ENCODE results near the gene ANKS3. TPM values are rescaled to one million over a fixed set of nuclear protein-coding genes. Genes with fewer than 3 reads are reported as not detected.

Gene ANKS3
- total and polyA plus RNA-seq, 9 donors, result 6.7 to 37.4 (median 29.6) TPM

DNA sequence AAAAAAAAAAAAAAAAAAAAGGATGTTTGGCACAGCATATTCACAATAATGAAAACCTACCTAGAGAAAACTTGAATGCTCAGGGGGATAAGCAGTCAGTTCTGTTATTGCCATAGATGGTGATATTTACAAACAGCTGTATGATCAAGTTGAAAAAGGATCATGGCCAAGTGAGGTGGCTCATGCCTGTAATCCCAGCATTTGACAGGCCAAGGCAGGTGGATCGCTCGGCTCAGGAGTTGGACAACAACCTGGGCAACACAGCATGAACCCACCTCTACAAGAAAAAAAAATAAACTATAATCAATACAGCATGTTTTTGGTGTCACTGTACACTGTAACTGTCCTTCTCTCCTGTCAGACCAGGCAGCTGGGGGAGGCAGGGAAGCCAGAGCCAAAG lies 19.1 kb downstream of the ANKS3 start:
- Histone ChIP-seq H3K4me1 (ENCODE audit: insufficient read depth) (no peaks in the 10 kb centered on the region), H3K9me3 (no peaks in the 10 kb centered on the region), H3K36me3 (no peaks in the 10 kb centered on the region), H3K27me3 (no peaks in the 10 kb centered on the region), H3K27ac (no peak overlapping the region), H3K4me3 (no peak overlapping the region)
- intact Hi-C loops (cut with DNase I), result no loop called here
- TF ChIP-seq POLR2A (IDR thresholded peaks at IDR 0.05) (no peak), EP300 (IDR thresholded peaks at IDR 0.05) (no peak)
- TF ChIP-seq, protein P1, sequence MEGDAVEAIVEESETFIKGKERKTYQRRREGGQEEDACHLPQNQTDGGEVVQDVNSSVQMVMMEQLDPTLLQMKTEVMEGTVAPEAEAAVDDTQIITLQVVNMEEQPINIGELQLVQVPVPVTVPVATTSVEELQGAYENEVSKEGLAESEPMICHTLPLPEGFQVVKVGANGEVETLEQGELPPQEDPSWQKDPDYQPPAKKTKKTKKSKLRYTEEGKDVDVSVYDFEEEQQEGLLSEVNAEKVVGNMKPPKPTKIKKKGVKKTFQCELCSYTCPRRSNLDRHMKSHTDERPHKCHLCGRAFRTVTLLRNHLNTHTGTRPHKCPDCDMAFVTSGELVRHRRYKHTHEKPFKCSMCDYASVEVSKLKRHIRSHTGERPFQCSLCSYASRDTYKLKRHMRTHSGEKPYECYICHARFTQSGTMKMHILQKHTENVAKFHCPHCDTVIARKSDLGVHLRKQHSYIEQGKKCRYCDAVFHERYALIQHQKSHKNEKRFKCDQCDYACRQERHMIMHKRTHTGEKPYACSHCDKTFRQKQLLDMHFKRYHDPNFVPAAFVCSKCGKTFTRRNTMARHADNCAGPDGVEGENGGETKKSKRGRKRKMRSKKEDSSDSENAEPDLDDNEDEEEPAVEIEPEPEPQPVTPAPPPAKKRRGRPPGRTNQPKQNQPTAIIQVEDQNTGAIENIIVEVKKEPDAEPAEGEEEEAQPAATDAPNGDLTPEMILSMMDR (IDR thresholded peaks at IDR 0.05), result no peak
- 79 to 85% (median 82%) methylated on average over 2 of the region's 2 CpGs for WGBS, 3 donors
- DNase-seq, result no peak

DNA sequence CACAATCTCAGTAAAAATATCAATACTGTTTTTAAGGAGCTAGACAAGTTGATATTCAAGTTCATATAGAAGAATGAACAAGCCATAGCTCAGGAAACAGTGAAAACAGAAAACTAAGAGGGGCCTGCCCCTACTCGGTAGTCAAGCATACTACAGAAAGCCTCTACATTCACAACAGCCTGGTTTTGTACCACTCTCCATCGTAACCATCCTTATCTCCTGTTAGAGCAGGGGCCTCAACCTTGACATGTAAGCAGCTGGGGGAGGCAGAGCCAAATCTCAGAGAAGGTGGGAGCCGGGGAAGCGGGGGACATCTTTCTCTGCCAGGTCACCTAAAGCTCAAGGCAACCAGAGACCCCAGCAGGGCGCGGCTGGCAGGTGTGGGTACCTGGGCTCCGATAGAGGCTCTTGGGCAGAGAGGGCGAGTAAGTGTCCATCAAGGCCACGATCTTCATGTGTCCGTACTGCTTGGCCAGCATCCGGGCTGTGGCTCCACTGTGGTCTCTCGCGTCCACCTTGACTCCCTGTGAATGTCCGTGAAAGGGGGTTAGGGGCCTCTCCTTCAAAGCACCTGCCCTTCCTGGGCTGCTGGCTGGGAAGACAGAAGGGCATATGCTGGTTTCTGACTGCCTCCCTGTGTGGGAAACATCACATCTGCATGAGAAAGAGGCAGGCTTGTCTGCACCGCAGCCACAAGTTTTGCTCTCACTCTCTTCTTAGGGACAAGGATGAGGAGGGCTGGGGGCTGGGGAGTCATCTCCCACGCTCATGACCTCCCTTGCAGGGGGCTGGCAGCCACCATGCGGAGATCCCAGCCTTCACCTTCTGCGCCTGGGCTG lies 20.2 kb downstream of the ANKS3 start:
- no peaks in the 10 kb centered on the region for H3K4me1 ChIP-seq (ENCODE audit: insufficient read depth)
- 67 to 73% (median 69%) methylated on average over 18 of the region's 18 CpGs for WGBS, 3 donors
- DNase-seq, result no peak
- no peak overlapping the region for H3K4me3 ChIP-seq
- intact Hi-C loops (cut with DNase I), result no loop called here
- no peaks in the 10 kb centered on the region for H3K36me3 ChIP-seq
- TF ChIP-seq, protein P1 (IDR thresholded peaks at IDR 0.05), result no peak
- TF ChIP-seq POLR2A (IDR thresholded peaks at IDR 0.05) (no peak), EP300 (IDR thresholded peaks at IDR 0.05) (no peak)
- no peaks in the 10 kb centered on the region for H3K9me3 ChIP-seq
- H3K27ac ChIP-seq, result no peak overlapping the region
- no peaks in the 10 kb centered on the region for H3K27me3 ChIP-seq

DNA sequence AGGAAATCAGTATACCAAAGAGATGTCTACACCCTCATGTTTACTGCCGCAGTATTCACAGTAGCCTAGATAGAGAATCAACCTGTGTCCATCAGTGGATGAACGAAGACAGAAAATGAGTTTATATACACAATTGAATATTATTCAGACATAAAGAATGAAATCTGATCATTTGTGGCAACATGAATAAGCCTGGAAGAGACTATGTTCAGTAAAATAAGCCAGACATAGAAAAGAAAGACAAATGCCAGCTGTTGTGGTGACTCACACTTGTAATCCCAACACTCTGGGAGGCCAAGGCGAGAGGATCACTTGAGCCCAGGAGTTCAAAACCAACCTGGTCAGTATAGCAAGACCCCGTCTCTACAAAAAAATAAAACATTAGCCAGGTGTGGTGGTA lies 24.6 kb downstream of the ANKS3 start:
- WGBS, 3 donors, result 95 to 96% (median 95%) methylated on average over 4 of the region's 4 CpGs
- Histone ChIP-seq H3K4me3 (no peak overlapping the region), H3K9me3 (no peaks in the 10 kb centered on the region), H3K27me3 (no peaks in the 10 kb centered on the region), H3K27ac (no peak overlapping the region), H3K36me3 (no peaks in the 10 kb centered on the region), H3K4me1 (ENCODE audit: insufficient read depth) (no peaks in the 10 kb centered on the region)
- intact Hi-C loops (cut with DNase I), result no loop called here
- no peak for DNase-seq
- TF ChIP-seq, protein P1 (IDR thresholded peaks at IDR 0.05), result no peak
- TF ChIP-seq POLR2A (IDR thresholded peaks at IDR 0.05) (no peak), EP300 (IDR thresholded peaks at IDR 0.05) (no peak)

DNA sequence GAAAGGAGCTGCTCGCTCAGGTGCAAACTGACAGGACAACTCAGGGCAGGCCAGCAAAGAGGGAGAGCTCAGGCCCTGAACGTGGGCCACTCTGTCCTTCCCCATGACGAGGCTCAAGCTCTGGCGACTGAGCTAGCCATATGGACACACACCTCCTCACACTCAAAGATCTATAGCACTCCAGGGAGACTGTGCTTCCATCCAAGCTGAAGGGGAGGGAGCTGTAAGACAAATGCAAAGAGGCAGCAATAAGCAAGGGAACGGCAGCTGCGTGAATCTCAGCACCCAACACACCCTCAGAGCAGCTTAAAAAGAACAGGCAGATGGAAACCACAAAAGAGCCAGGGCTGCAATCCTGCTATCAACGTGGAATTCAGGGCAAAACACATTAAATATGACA lies 27.2 kb downstream of the ANKS3 start:
- Histone ChIP-seq H3K4me3 (no peak overlapping the region), H3K27me3 (no peaks in the 10 kb centered on the region), H3K9me3 (no peaks in the 10 kb centered on the region), H3K36me3 (no peaks in the 10 kb centered on the region), H3K4me1 (ENCODE audit: insufficient read depth) (no peaks in the 10 kb centered on the region), H3K27ac (no peak overlapping the region)
- intact Hi-C loops (cut with DNase I), result no loop called here
- no peak for DNase-seq
- TF ChIP-seq POLR2A (IDR thresholded peaks at IDR 0.05), result no peak
- no peak for TF ChIP-seq EP300 (IDR thresholded peaks at IDR 0.05)
- TF ChIP-seq, protein P1 (IDR thresholded peaks at IDR 0.05), result no peak
- WGBS, 3 donors, result 75 to 80% (median 80%) methylated on average over 7 of the region's 7 CpGs
